Measurements from ENCODE around the gene CCDC88B. TPM values are rescaled to one million over a fixed set of nuclear protein-coding genes. Genes with fewer than 3 reads are reported as not detected.

CCDC88B gene
- total RNA-seq, 1 experiment from 2014 or later: 9.6 TPM

DNA sequence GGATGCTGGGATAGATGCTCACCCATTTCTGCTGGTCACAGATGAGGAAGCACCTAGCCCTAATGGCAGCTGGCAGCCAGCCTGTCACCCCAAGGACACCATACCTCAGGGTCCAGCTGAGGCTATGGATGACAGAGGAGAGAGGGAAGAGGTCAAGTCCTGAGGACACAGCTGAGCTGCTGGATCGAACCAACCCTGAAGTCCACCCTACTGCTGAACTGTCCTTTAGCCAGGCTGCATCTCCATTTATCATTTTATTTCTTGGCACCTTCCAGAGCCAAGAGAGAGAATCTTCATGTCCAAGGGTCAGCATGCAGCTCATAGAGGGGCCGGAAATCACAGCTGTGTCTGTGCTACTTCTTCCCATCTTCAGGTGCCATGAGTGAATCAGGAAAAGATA lies 49.8 kb downstream of the CCDC88B start:
- intact Hi-C loops (cut with micrococcal nuclease; ENCODE audit: unreplicated experiment): no loop called here
- H3K9me2 ChIP-seq (ENCODE audit: insufficient read depth): no peaks in the 10 kb centered on the region
- no peak for TF ChIP-seq EZH2 (IDR thresholded peaks at IDR 0.05; ENCODE audit: low read depth)
- TF ChIP-seq, protein P1, sequence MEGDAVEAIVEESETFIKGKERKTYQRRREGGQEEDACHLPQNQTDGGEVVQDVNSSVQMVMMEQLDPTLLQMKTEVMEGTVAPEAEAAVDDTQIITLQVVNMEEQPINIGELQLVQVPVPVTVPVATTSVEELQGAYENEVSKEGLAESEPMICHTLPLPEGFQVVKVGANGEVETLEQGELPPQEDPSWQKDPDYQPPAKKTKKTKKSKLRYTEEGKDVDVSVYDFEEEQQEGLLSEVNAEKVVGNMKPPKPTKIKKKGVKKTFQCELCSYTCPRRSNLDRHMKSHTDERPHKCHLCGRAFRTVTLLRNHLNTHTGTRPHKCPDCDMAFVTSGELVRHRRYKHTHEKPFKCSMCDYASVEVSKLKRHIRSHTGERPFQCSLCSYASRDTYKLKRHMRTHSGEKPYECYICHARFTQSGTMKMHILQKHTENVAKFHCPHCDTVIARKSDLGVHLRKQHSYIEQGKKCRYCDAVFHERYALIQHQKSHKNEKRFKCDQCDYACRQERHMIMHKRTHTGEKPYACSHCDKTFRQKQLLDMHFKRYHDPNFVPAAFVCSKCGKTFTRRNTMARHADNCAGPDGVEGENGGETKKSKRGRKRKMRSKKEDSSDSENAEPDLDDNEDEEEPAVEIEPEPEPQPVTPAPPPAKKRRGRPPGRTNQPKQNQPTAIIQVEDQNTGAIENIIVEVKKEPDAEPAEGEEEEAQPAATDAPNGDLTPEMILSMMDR (conservative IDR thresholded peaks at IDR 0.05): no peak
- DNase-seq: no peak
- no peak overlapping the region for H3K4me3 ChIP-seq
- H3F3A ChIP-seq (ENCODE audit: insufficient read depth, low read depth): peaks cover 18% of the 10 kb centered on the region; the same call in 1 of the 2 replicates
- no peaks in the 10 kb centered on the region for H3K27me3 ChIP-seq (ENCODE audit: insufficient read depth, low read depth)
- H2AFZ ChIP-seq: no peak overlapping the region
- BruUV-seq (replicated peaks): no TSS peak
- no peak overlapping the region for H3K4me2 ChIP-seq
- peaks cover 24% of the 10 kb centered on the region for H3K4me1 ChIP-seq (replicated peaks; ENCODE audit: insufficient read depth)
- ChIA-PET CTCF (interaction anchor here (1.0 kb wide), 1 partner anchor 33 kb away, joined by 13 read pairs; no protein-coding TSS in a partner anchor), POLR2A (ENCODE audit: unreplicated experiment) (no interaction called here)
- H3K79me2 ChIP-seq (ENCODE audit: low read depth): no peaks in the 10 kb centered on the region
- H3K27ac ChIP-seq: no peak overlapping the region
- H3K36me3 ChIP-seq (ENCODE audit: low read depth): no peaks in the 10 kb centered on the region
- no peaks in the 10 kb centered on the region for H3K9me3 ChIP-seq (ENCODE audit: insufficient read depth, low read depth)
- no peaks in the 10 kb centered on the region for H4K20me1 ChIP-seq (ENCODE audit: insufficient read depth)

DNA sequence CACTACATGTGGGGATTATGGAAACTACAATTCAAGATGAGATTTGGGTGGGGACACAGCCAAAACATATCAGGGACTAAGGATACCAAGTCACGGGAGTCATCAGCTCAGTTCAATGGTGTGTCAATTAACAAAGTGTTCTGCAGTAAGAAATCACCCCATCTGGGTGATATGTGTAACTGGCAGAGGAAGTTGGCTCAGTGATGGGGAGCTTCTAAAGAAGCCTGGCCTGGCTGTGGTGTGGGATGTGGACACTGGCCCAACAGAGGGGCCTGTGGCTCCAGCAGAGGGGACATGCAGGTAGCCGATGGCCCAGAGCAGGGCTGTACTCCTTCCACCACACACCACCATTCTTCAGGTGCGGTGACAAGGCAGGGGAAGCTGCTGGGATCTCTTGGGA lies 50.6 kb downstream of the CCDC88B start:
- BruUV-seq (replicated peaks): no TSS peak

DNA sequence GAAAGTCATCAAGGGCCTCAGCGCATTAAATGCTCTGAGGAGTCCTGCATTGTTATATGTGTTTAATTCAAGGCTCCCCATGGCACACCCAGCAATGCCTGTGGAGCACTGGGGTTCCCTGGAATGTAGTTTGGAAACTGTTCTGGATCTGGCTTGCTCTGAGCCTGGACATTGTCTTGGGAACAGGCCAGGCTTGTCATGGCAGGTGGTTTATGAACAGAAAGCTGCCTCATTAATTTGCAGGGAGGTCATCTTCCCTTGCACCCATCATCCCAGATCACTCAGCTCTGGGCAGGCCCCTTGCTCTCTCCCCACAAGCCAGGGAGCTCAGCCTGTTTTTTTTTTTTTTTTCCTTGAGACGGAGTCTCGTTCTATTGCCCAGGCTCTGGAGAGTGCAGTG lies 51.8 kb downstream of the CCDC88B start:
- DNase-seq: no peak
- H3K27me3 ChIP-seq (ENCODE audit: insufficient read depth, low read depth): no peaks in the 10 kb centered on the region
- H3K79me2 ChIP-seq (ENCODE audit: low read depth): no peaks in the 10 kb centered on the region
- no TSS peak for BruUV-seq (replicated peaks)
- no peak overlapping the region for H3K4me2 ChIP-seq
- H3K27ac ChIP-seq: no peak overlapping the region
- intact Hi-C loops (cut with micrococcal nuclease; ENCODE audit: unreplicated experiment): no loop called here
- H3K9me3 ChIP-seq (ENCODE audit: insufficient read depth, low read depth): no peaks in the 10 kb centered on the region
- H3K4me3 ChIP-seq: no peak overlapping the region
- no peaks in the 10 kb centered on the region for H3K9me2 ChIP-seq (ENCODE audit: insufficient read depth)
- CTCF ChIA-PET: interaction anchor here (0.6 kb wide), 2 partner anchors 21 to 186 kb away, joined by 3 to 4 read pairs; no protein-coding TSS in a partner anchor
- POLR2A ChIA-PET (ENCODE audit: unreplicated experiment): no interaction called here
- no peak for TF ChIP-seq EZH2 (IDR thresholded peaks at IDR 0.05; ENCODE audit: low read depth)
- TF ChIP-seq, protein P1 (conservative IDR thresholded peaks at IDR 0.05): no peak
- H2AFZ ChIP-seq: no peak overlapping the region
- H4K20me1 ChIP-seq (ENCODE audit: insufficient read depth): no peaks in the 10 kb centered on the region
- no peaks in the 10 kb centered on the region for H3K36me3 ChIP-seq (ENCODE audit: low read depth)
- peaks cover 6% of the 10 kb centered on the region; the same call in 1 of the 2 replicates for H3F3A ChIP-seq (ENCODE audit: insufficient read depth, low read depth)
- peaks cover 6% of the 10 kb centered on the region for H3K4me1 ChIP-seq (replicated peaks; ENCODE audit: insufficient read depth)

More for the DNA sequence above, 50.6 kb downstream of the CCDC88B start:
- H3K9me2 ChIP-seq (ENCODE audit: insufficient read depth): no peaks in the 10 kb centered on the region
- no peak overlapping the region for H3K4me2 ChIP-seq
- H4K20me1 ChIP-seq (ENCODE audit: insufficient read depth): no peaks in the 10 kb centered on the region
- no peak for DNase-seq
- no peaks in the 10 kb centered on the region for H3K9me3 ChIP-seq (ENCODE audit: insufficient read depth, low read depth)
- H3K27me3 ChIP-seq (ENCODE audit: insufficient read depth, low read depth): no peaks in the 10 kb centered on the region
- H3K4me1 ChIP-seq (replicated peaks; ENCODE audit: insufficient read depth): peaks cover 17% of the 10 kb centered on the region
- no peaks in the 10 kb centered on the region for H3K36me3 ChIP-seq (ENCODE audit: low read depth)
- ChIA-PET POLR2A (ENCODE audit: unreplicated experiment) (no interaction called here), CTCF (interaction anchor here (1.0 kb wide), 1 partner anchor 34 kb away, joined by 13 read pairs; no protein-coding TSS in a partner anchor)
- TF ChIP-seq, protein P1 (conservative IDR thresholded peaks at IDR 0.05): no peak
- no peak for TF ChIP-seq EZH2 (IDR thresholded peaks at IDR 0.05; ENCODE audit: low read depth)
- H3K79me2 ChIP-seq (ENCODE audit: low read depth): no peaks in the 10 kb centered on the region
- H3K4me3 ChIP-seq: no peak overlapping the region
- H3F3A ChIP-seq (ENCODE audit: insufficient read depth, low read depth): peaks cover 14% of the 10 kb centered on the region; the same call in 1 of the 2 replicates
- H3K27ac ChIP-seq: no peak overlapping the region
- intact Hi-C loops (cut with micrococcal nuclease; ENCODE audit: unreplicated experiment): no loop called here
- no peak overlapping the region for H2AFZ ChIP-seq
